Measurements from ENCODE around the gene VPS37B. TPM values are rescaled to one million over a fixed set of nuclear protein-coding genes. Genes with fewer than 3 reads are reported as not detected.
A peak's percentile ranks its signal among the peaks of the same experiment; 100 is the strongest.

VPS37B gene
- total RNA-seq, 4 donors from 2014 or later = 3.3 to 21.6 (median 20.2) TPM

DNA sequence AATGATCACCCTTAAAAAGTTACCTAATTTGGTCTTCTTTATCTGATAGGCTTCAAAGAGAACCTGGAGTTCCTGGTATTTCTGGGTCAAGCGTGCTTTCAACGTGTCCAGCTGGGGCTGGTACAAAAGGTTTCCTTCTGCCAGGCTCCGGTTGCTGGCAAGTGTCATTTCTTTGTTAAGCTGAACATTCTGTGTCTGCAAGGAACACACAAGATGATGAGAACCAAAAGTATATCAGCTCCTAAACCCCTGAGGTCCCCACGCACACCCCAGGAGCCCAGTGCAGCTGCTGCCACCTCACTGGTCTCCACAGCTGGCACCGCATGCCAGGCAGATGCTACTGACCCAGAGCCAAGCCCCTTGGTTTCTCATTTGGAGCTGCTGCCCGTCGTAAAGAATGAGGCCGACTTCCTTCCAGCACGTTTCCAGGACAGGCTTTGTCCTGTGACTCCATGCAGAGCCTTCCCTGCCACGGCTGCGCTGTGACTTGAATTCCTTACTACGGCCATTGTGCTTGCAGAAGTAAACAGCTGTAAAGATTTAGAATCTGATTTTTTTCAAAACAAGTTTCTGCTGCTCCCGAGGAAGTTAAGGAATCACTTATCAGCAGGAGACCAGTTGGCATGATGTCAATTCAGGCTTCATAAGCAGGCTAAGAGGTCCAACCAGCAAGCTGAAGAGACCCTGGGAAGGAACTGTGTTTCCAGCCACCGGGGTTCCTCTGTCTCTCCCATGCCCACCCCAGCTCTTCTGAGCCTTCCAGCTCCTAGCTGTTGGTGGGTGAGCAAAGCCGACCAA, 24.9 kb downstream of the VPS37B start:
- peak overlapping the region; percentile 76 to 84 for H3K27ac ChIP-seq
- DNase-seq = peak in 1 of 2 donors; percentile 20
- TF ChIP-seq CTCF (IDR thresholded peaks at IDR 0.05) (no peak), POLR2A (IDR thresholded peaks at IDR 0.05) (no peak)
- H3K4me1 ChIP-seq = peaks cover 0 to 6% of the 10 kb centered on the region in 2 donors
- intact Hi-C loops (cut with DNase I; ENCODE audit: low total_unique reads) = no loop called here
- H3K27me3 ChIP-seq = no peaks in the 10 kb centered on the region
- no peaks in the 10 kb centered on the region for H3K36me3 ChIP-seq
- H3K9me3 ChIP-seq = no peaks in the 10 kb centered on the region
- peak overlapping the region in 1 of 2 donors; percentile 22 for H3K4me3 ChIP-seq

DNA sequence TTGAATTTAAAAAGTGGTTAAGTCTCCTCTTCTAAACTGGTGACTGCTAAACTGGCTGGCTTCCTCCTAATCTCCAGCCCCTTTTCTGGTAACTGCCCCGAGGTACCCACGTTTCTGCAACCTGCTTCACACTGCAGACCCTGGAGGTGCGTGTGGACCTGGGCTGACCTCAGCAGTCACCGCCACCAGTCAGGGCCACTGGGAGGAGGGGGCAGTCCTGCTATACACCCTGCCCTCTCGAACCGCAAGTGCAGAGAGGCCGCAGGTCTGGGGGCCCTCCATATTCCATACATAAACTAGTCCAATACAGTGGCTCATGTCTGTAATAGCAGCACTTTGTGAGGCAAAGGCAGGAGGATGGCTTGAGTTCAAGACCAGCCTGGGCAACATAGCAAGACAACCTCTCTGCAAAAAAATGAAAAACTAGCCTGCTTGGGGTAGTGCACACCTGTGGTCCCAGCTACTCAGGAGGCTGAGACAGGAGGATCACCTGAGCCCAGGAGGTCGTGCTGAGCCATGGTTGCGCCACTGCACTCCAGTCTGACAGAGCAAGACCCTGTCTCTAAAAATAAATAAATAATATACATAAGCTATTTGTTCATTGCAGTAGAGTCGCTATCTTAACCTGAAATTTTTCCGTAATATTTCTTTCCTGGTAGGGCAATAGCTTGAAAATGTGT, 25.6 kb downstream of the VPS37B start:
- TF ChIP-seq POLR2A (IDR thresholded peaks at IDR 0.05) (no peak), CTCF (IDR thresholded peaks at IDR 0.05) (no peak)
- intact Hi-C loops (cut with DNase I; ENCODE audit: low total_unique reads) = no loop called here
- H3K9me3 ChIP-seq = no peaks in the 10 kb centered on the region
- no peaks in the 10 kb centered on the region for H3K36me3 ChIP-seq
- H3K4me1 ChIP-seq = peaks cover 0 to 6% of the 10 kb centered on the region in 2 donors
- peak overlapping the region; percentile 76 to 84 for H3K27ac ChIP-seq
- no peak overlapping the region for H3K4me3 ChIP-seq
- DNase-seq = no peak
- no peaks in the 10 kb centered on the region for H3K27me3 ChIP-seq

GRCh38 chr12:122869207-122869973, 26.5 kb downstream of the VPS37B start:
- H3K27me3 ChIP-seq = no peaks in the 10 kb centered on the region
- H3K27ac ChIP-seq = peak overlapping the region in 1 of 2 donors; percentile 84
- peaks cover 0 to 6% of the 10 kb centered on the region in 2 donors for H3K4me1 ChIP-seq
- DNase-seq = no peak
- H3K4me3 ChIP-seq = no peak overlapping the region
- TF ChIP-seq CTCF (IDR thresholded peaks at IDR 0.05) (no peak), POLR2A (IDR thresholded peaks at IDR 0.05) (no peak)
- no peaks in the 10 kb centered on the region for H3K9me3 ChIP-seq
- H3K36me3 ChIP-seq = no peaks in the 10 kb centered on the region
- intact Hi-C loops (cut with DNase I; ENCODE audit: low total_unique reads) = no loop called here

DNA sequence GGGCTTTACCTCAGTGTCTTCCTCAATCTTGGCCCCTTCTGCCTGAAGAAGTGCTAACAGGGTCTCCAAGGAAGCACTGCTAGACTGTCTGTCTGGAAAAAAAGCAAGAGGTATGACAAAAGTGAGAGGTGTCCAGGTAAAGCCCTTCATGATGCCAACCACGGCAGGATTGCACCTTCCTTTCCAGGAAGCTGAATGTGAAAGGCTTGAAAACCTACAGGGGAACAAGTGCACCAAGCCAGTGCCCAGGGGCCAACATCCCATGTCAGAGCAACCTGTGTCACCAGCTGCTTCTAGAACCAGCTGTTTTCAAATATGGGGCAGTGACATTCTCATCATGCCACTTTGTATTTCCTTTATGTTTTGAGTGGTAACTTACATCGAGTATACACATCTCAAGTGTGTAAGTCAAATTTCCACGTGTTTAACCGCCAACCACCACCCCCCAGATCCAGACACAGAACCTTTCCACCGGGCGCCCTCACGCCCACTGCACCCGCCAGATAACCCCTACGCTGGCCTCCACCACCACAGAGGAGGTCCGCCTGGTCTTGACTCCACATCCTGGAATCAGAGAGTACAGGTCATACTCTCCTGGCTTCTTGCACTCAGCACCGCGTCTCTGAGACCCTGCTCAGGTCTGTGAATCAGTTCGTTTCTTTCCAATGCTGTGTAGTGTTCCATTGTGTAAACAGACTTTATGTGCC, 27.3 kb downstream of the VPS37B start:
- Histone ChIP-seq H3K4me3 (no peak overlapping the region), H3K27me3 (no peaks in the 10 kb centered on the region), H3K36me3 (no peaks in the 10 kb centered on the region), H3K9me3 (no peaks in the 10 kb centered on the region), H3K27ac (peak overlapping the region; percentile 3 to 39), H3K4me1 (peaks cover 0 to 6% of the 10 kb centered on the region in 2 donors)
- intact Hi-C loops (cut with DNase I; ENCODE audit: low total_unique reads) = no loop called here
- DNase-seq = peak in 1 of 2 donors; percentile 5
- TF ChIP-seq CTCF (IDR thresholded peaks at IDR 0.05) (no peak), POLR2A (IDR thresholded peaks at IDR 0.05) (no peak)

Measured in uterus (tissue), 4 donors.